ENCODE measurements around the gene GNL3.
"Not testable (repeated sequence)": the region's sequence is repeated elsewhere in the genome, so short reads cannot be mapped to it uniquely, and the experiment has no call there.

Gene GNL3

DNA sequence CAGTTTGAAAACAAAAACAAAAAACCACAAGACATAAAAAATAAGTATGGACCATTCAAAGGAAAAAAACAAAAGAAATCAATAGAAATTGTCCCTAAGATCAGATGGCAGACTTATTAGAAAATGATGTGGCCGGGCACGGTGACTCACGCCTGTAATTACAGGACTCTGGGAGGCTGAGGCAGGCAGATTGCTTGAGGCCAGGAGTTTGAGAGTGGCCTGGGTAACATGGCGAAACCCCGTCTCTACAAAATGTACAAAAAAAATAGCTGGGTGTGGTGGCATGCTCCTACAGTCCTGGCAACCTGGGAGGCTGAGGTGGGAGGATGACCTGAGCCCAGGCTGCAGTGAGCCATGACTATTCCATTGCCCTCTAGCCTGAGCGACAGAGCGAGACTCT lies 36.7 kb downstream of the GNL3 start:
- DNase-seq = no peak

DNA sequence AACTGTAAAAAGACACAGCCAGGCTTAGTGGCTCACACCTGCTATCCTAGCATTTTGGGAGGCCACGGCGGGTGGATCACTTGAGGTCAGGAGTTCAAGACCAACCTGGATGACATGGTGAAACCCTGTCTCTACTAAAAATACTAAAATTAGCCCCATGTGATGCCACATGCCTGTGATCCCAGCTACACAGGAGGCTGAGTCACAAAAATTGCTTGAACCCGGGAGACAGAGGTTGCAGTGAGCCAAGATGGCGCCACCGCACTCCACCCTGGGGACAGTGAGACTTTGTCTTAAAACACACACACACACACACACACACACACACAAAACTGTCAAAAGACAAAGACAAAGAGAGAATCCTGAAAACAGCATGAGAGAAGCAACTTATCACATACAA lies 38.1 kb downstream of the GNL3 start:
- no peak for DNase-seq

DNA sequence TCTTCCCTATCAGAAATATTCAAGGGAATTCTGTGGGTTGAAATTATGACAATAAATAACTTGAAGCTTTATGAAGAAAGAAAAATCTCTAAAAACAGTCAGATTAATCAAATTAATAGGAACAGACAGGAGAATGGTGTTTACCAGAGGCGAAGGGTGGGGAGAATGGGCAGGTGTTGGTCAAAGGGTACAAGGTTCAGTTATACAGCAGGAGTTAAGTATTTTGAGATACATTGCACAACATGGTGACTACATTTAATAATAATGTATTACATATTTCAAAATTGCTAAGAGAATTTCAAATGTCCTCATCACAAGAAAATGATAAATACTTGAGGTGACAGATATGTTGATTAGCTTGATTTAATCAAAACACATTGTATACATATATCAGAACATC lies 38.7 kb downstream of the GNL3 start:
- no peak for DNase-seq

DNA sequence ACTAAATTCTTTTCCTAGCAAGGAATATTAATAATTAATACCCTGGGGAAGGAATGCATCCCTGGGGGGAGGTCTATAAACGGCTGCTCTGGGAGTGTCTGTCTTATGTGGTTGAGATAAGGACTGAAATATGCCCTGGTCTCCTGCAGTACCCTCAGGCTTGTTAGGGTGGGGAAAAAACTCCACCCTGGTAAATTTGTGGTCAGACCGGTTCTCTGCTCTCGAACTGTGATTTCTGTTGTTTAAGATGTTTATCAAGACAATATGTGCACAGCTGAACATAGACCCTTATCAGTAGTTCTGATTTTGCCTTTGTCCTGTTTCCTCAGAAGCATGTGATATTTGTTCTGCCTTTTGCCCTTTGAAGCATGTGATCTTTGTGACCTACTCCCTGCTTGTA lies 42.9 kb downstream of the GNL3 start:
- DNase-seq = not testable (repeated sequence)

DNA sequence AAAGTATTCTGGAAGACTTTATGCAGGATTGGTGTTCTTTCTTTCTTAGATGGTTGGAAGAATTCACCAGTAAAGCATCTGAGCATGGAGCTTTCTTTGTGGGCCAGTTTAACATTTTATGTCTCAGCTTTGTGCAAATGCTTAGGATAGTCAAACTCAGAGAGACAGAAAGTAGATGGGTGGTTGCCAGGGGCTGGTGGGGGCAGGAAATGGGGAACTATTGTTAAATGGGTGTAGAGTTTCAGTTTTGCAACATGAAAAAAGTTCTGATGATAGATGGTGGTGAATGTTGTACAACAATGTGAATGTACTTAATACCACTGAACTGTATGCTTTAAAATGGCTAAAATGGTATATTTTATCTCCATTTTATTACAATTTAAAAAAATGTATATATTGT lies 44.8 kb downstream of the GNL3 start:
- no peak for DNase-seq

DNA sequence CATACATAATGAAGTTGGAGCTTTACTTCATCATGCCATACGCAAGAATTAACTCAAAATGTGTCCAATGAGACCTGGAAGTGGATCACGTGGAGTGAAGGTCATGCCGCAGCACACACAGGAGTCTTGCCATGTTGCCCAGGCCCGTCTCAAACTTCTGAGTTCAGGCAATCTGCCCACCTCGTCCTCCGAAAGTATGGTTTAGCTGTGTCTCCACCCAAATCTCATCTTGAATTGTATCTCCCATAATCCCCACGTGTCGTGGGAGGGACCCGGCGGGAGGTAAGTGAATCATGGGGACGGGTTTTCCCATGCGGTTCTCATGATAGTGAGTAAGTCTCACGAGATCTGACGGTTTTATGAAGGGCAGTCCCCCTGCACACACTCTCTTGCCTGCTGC lies 45.8 kb downstream of the GNL3 start:
- DNase-seq = no peak

DNA sequence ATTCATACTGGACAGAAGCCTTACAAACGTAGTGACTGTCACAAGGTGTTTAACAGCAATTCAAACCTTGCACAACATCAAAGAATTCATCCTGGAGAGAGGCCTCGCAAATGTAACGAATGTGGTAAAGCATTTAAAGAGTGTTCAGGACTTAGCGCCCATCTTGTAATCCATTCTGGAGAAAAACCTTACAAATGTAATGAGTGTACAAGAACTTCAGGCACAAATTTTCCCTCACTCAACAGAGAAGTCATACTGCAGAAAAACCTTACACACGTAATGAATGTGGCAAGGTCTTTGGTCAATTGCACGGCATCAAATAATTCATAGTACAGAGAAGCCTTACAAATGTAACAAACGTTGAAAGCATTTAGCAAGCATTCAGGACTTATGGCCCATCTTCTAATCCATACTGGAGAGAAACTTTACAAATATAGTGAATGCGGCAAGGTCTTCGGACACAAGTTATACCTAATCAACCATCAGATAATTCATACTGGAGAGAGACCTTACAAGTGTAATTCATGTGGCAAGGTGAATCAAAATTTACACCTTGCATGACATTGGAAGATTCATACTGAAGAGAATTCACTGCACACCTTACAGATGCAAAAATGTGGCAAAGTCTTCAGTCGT lies 47.5 kb downstream of the GNL3 start:
- no peak for DNase-seq

DNA sequence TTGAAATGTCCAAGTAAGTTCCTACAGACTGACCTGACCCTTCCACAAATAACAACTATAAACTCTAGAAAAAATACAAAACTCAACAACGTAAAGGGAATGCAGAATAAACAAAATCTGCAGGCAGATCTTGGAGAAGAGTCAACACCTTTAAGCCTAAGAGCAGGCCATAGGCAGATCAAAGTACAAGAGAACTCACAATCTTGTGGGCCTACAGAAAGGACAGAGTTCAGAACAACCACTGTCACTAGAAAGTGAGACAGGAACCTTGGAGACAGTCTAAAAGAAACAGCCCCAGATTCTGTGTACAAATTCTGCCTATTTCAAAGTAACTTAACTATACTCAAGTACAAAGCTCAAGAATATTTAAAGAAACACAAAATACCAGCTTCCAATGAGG lies 53.9 kb downstream of the GNL3 start:
- no peak for DNase-seq

DNA sequence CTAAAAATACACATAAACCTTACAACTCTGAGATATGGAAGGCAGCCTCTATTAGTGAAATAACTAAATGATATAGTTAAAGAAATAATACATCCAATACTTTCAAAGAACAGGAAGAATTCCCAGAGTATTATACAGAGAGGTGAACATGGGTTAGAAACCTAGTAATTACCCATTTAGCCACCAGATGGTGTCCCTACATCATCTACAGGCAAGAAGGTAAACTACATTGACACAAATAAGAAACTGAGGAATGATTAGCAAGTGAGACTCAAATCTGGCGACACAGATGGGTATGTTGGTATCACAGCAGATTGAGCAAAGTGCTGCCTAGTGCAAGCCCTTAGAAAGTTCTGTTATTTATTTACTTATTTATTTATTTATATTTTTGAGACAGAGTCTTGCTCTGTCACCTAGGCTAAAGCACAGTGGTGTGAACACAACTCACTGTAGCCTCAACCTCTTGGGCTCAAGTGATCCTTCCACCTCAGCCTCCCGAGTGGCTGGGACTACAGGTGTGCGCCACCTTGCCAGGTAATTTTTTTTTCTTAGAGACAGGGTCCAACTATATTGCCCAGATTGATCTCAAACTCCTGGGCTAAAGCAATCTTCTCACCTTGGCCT lies 56.7 kb downstream of the GNL3 start:
- peak; percentile 60 for DNase-seq

DNA sequence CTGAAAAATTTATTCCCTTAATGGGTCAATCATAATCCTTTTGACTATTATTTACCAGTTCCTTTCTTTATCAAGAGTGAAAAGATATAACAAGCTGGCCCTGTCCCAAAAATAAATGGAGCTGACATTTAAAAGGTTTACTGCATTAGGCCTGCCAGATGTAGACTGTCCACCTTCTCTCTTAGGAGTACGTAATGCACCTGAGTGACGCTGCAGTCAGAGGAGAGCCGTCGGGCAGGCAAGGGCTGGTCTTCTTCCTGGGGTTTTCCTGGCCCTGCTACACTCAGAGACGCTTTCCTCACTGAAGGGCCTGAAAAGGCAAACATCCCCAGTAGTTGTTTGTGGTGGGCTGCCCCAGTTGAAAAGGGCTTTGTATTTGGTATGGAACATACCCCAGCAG lies 57.3 kb downstream of the GNL3 start:
- DNase-seq = no peak

DNA sequence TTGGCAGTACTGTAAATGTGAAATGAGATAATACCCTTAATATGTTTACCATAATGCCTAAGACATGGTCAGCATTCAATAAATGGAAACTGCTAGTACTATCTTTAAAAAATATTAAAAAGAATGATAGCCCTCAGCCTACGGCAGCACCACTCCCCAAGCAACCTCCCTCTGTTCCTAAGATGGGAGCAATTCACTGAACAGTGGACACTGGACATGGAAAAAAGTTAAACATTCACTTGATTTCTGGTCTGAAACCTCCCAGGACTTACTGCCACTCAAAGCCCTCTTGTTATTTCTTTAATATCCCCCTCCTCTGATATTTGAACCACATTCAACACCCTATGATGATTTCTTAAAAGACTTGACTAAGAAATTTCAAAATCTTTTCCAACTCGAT lies 57.9 kb downstream of the GNL3 start:
- no peak for DNase-seq

Measured in OCI-M1 (cell line).